Limb (tissue), 2 donors: ENCODE measurements around the gene ZNF205.
A peak's percentile ranks its signal among the peaks of the same experiment; 100 is the strongest.
"Not testable (repeated sequence)": the region's sequence is repeated elsewhere in the genome, so short reads cannot be mapped to it uniquely, and the experiment has no call there.

Experiments
- DNase-seq, 2 donors: peaks; one replicate each; pipeline ENCODE4 v3.0.0-alpha.2; 2016; ENCODE audit errors: extremely low spot score in 2 of 2

The ZNF205 gene

GRCh38 chr16:3112058-3112880, at the start of gene ZNF205:
Gene ZNF205 (plus strand): TSS chr16:3112586. CDS start chr16:3113431, 845 bp downstream.
- DNase-seq: peak; percentile 76 to 87

GRCh38 chr16:3063625-3064386, 48.6 kb upstream of the ZNF205 start:
- DNase-seq: no peak

GRCh38 chr16:3065069-3065741, 47.2 kb upstream of the ZNF205 start, which contains the start of gene IL32:
Gene IL32 (plus strand): TSS chr16:3065640. CDS start chr16:3065812, 172 bp downstream.
- DNase-seq: peak in 1 of 2 donors; percentile 46

DNA sequence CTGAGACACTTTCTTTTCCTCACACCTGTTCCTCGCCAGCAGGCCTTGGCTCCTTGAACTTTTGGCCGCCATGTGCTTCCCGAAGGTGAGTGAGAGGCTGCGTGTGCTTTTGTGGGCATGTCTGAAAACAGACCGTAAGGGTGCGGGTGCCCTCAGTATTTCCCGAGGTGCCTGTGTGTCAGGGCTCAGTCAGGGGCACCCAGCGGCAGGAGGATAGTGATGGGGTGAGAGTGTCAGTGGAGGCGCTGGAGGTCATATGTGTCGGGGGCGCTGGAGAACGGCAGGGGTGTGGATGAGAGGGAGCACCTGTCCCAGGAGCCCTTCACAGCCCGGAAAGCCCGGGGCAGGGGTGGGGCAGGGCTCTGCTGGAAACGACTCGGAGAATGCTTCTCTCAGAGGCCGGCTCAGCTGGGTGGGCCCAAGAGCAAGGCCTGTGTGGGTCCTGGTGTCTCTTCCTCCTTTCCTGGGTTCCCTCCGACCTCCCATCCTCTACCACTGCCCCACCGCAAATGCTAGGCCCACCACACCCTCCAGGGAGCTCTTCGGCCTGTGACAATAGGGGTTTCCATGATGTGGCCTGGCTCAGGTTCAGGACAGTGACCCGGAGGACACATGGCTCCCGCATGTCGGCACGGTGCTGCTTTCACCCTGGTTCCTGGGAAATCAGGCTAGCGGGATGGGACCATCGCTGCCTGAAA, 46.5 kb upstream of the ZNF205 start:
- DNase-seq: no peak

GRCh38 chr16:3066440-3066748, 46.0 kb upstream of the ZNF205 start:
- no peak for DNase-seq

GRCh38 chr16:3068487-3068886, 43.9 kb upstream of the ZNF205 start:
- DNase-seq: no peak

- DNase-seq: not testable (repeated sequence)
Observed at GRCh38 chr16:3069146-3069545, 43.2 kb upstream of the ZNF205 start.

DNA sequence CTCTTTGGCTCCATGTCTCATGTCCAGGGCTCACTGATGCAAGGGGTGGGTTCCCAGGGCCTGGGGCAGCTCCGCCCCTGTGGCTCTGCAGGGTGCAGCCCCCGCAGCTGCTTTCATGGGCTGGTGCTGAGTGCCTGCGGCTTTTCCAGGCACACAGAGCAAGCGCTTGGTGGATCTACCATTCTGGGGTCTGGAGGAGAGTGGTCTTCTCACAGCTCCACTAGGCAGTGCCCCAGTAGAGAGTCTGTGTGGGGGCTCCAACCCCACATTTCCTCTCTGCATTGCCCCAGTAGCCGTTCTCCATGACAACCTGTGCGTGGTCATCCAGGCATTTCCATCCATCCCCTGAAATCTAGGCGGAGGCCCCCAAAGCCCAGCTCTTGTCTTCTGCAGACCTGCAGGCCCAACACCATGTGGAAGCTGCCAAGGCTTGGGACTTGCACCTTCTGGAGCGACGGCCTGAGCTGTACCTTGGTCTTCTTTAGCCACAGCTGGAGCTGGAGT, 41.7 kb upstream of the ZNF205 start:
- no peak for DNase-seq

DNA sequence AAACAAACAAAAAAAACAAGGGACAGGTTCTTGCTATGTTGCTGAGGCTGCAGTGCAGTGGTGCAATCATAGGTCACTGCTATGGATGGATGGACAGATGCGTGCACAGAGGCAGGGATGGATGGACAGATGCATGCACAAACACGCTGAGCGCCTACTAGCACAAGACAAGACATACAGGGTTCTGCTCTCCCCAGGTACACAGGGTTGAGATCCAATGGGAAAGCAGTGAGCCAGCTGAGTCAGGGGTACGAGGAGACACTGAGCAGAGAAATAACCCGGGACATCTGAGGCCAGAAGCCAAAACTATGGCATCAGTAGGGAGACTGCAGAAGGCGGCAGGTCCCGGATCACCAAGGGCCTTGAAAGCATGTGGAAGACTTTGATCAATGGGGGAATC, 40.7 kb upstream of the ZNF205 start:
- DNase-seq: no peak

- DNase-seq: not testable (repeated sequence)
Observed at GRCh38 chr16:3072148-3072547, 40.2 kb upstream of the ZNF205 start.

- DNase-seq: not testable (repeated sequence)
Observed at GRCh38 chr16:3072576-3073263, 39.7 kb upstream of the ZNF205 start.

GRCh38 chr16:3073448-3073847, 38.9 kb upstream of the ZNF205 start:
- no peak for DNase-seq

DNA sequence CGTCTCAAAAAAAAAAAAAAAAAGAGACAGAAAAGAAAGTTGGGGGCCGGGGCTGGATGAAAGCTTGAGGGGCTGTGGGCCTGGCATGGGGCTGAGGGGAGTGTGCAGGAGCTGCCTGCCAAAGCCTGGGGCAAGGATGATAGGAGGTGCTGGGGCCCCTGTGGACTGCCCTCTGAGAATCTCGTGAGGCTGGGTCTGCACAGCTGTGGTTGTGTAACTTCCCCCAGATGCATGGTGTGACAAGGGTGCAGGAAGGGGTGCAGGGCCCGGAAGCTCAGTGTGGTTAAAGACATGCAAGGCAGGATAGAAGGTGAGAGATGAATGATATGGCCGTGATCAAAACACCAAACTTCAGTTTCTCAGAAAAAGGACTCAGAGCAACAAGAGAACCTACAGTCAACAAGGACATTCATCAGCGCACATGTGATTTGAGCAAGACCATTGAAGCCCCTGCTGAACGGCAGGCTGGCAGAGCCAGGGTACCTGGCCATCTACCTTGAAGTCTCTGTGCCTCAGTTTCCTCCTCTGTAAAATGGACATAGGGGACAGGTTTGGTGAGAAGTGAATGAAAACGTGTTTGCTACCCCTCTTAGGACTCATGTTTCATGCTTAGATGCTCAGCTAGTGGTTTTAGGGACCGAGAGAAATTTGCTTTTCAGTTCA, 37.4 kb upstream of the ZNF205 start:
- no peak for DNase-seq

- no peak for DNase-seq
Observed at GRCh38 chr16:3075523-3075915, 36.9 kb upstream of the ZNF205 start.

DNA sequence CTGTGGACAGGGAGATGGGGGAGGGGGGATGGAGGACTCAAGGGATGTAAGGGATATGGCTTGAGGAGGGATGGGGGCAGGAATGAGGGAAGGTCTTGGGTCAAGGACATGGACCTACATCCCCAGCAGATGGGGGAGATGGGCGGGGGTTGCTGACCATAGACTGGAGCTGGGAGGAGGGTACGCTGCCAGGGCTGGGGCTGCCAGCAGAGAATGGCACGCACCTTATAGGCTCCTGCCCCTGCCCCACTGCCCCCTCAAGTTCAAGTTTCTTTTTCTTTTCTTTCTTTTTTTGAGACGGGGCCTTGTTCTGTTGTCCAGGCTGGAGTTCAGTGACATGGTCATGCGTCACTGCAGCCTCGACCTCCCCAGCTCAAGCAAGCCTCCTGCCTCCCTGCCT, 36.4 kb upstream of the ZNF205 start:
- not testable (repeated sequence) for DNase-seq

DNA sequence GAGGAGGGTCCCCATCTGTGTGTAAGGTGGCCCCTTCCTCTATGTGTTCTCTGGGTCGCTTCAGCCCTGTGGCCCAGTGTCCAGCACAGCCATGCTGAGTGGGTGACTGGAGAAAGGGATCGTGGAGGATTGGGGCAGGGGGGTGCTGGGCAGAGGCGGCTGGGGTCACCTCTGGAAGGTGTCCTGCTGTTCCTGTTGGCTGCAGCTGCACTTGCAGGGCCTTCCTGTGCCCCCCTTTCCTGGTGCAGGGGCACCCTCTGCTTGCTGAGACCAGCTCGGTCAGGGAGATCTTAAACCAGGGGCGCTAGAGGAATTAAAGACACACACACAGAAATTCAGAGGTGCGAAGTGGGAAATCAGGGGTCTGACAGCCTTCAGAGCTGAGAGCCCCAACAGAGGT, 35.8 kb upstream of the ZNF205 start:
- DNase-seq: no peak

DNA sequence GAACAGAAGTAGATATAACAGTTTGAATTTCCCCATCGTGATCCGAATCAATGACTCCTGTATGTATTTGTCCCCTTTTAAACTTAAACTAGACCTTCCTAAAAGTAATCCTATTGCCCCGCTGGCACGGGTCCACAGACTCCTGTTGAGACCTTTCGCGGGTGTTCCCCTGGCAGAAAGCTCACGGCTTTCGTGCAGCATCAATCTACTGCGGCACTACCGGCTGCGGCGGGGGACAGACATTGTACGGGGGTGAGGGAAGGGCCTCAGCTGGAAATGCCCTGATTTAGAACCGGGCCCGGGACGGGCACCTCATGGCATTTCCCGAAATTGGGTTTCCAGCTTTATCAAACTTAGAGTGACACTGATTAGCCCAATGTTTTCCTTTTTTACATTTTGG, 32.4 kb upstream of the ZNF205 start:
- no peak for DNase-seq

- not testable (repeated sequence) for DNase-seq
Observed at GRCh38 chr16:3081957-3082356, 30.4 kb upstream of the ZNF205 start.

GRCh38 chr16:3083408-3083807, 29.0 kb upstream of the ZNF205 start:
- not testable (repeated sequence) for DNase-seq

- DNase-seq: no peak
Observed at GRCh38 chr16:3084491-3084890, 27.9 kb upstream of the ZNF205 start.
